HepG2 (cell line): Measurements from ENCODE around the gene NSF. TPM values are rescaled to one million over a fixed set of nuclear protein-coding genes. Genes with fewer than 3 reads are reported as not detected.
"Not testable (repeated sequence)": the region's sequence is repeated elsewhere in the genome, so short reads cannot be mapped to it uniquely, and the experiment has no call there.

Experiments
- ATAC-seq: fragments of 200-7000 bp; cut with Tn5 transposase; 3 replicates; pipeline ENCODE4 v1.9.1; 2020; ENCODE audit warnings: mild to moderate bottlenecking, moderate library complexity
- BruUV-seq: library from RNA; stranded (reverse); fragments of 400-500 nt; replicated peaks from 2 replicates; lab custom pipeline; 2021; lab: Mats Ljungman, UMichigan
- CTCF ChIA-PET: fragments of 300-600 bp; formaldehyde crosslinking; extraction: SDS; loops from one replicate; lab custom pipeline; 2021; ENCODE audit warnings: low total read pairs, inconsistent platforms, low intra/inter-chr PET ratio; lab: Yijun Ruan, JAX
- POLR2A ChIA-PET: fragments of 350-600 bp; sonication (Branson Sonifier 250); formaldehyde crosslinking; loops from one replicate; lab custom pipeline; 2020; ENCODE audit warnings: antibody characterized with exemption, inconsistent platforms; lab: Yijun Ruan, JAX
- DNase-seq: peaks from one replicate; pipeline ENCODE4 v3.0.0-alpha.2; 2015; ENCODE audit warnings: low spot score
- FAIRE-seq: peaks from 3 replicates; lab custom pipeline; 2011; peaks lifted over from hg19 to GRCh38; lab: Jason Lieb, UNC
- H2AFZ ChIP-seq: one replicate; pipeline ENCODE4 v1.6.1; 2011; ENCODE audit warnings: low read length, inconsistent platforms
- H3K27ac ChIP-seq: fragments of 300-600 bp; 3 replicates; pipeline ENCODE4 v1.8.0; 2011; ENCODE audit warnings: mixed run types, mild to moderate bottlenecking, mixed read lengths, low read length, inconsistent platforms; ENCODE audit not compliant: insufficient read depth; ENCODE audit errors: extremely low read length
- H3K27me3 ChIP-seq, 2 experiments: fragments of 200-600 bp in 1 of 2; 2 replicates in 1 of 2; 3 replicates in 1 of 2; pipeline versions ENCODE4 v1.6.0 to v1.8.0; 2011; ENCODE audit warnings: low read length in 2 of 2, mild to moderate bottlenecking in 2 of 2, moderate library complexity in 2 of 2, inconsistent platforms in 1 of 2; ENCODE audit not compliant: insufficient read depth in 2 of 2, control insufficient read depth in 1 of 2
- H3K36me3 ChIP-seq, 2 experiments: fragments of 200-600 bp in 1 of 2; replicated peaks in 1 of 2; 2 replicates in 1 of 2; 3 replicates in 1 of 2; pipeline versions ENCODE4 v1.5.1 to v1.8.0; 2011; ENCODE audit warnings: low read length in 2 of 2, inconsistent platforms in 1 of 2; ENCODE audit not compliant: insufficient read depth in 2 of 2, control insufficient read depth in 1 of 2
- H3K4me1 ChIP-seq: 2 replicates; pipeline ENCODE4 v1.5.1; 2012; ENCODE audit warnings: low read length, inconsistent platforms; ENCODE audit not compliant: insufficient read depth
- H3K4me2 ChIP-seq: 2 replicates; pipeline ENCODE4 v1.6.0; 2011; ENCODE audit warnings: low read depth, low read length, inconsistent platforms
- H3K4me3 ChIP-seq, 3 experiments: fragments of 200-600 bp in 1 of 3; sonication (generic), shearing (Covaris generic) in 1 of 3; replicated peaks in 1 of 3; 2 replicates each; pipeline ENCODE4 v1.5.1; 2011 to 2016; ENCODE audit warnings: low read length in 3 of 3, inconsistent platforms in 2 of 3, low read depth in 2 of 3, mild to moderate bottlenecking in 2 of 3, control low read depth in 1 of 3, mixed read lengths in 1 of 3; ENCODE audit not compliant: insufficient read depth in 1 of 3
- H3K79me2 ChIP-seq: one replicate; pipeline ENCODE4 v1.6.1; 2011; ENCODE audit warnings: low read length, inconsistent platforms; ENCODE audit not compliant: insufficient read depth
- H3K9ac ChIP-seq: 2 replicates; pipeline ENCODE4 v1.6.0; 2011; ENCODE audit warnings: mild to moderate bottlenecking, low read depth, low read length, inconsistent platforms; ENCODE audit not compliant: insufficient read depth
- H3K9me3 ChIP-seq: 2 replicates; pipeline ENCODE4 v1.5.1; 2012; ENCODE audit warnings: mild to moderate bottlenecking, low read length
- H4K20me1 ChIP-seq: 2 replicates; pipeline ENCODE4 v1.6.0; 2011; ENCODE audit warnings: inconsistent platforms, mild to moderate bottlenecking, low read length, moderate library complexity; ENCODE audit not compliant: insufficient read depth
- WGBS: methylation state at CpG from one replicate; pipeline ENCODE4 v1.1.6; 2017; ENCODE audit warnings: low lambda C conversion rate; 5-methylcytosine and 5-hydroxymethylcytosine counted together
- in situ Hi-C: cut with HindIII; loops from 2 replicates; pipeline ENCODE4 v1.10.0; 2017; ENCODE audit warnings: low pct_unique_long_range_greater_than_20kb; ENCODE audit not compliant: extremely low pct_ligation_motif_present
- intact Hi-C: fragments of 100-400 bp; cut with micrococcal nuclease; formaldehyde crosslinking; loops from one replicate; pipeline ENCODE4 v1.10.0; 2022; ENCODE audit not compliant: unreplicated experiment
- polyA plus RNA-seq, 8 experiments: library from polyadenylated mRNA; depleted of rRNA in 3 of 8; stranded (reverse) in 7 of 8; unstranded in 1 of 8; fragments of >200 nt; fragmentation: Illumina TruSeq in 4 of 8; extraction: Trizol in 4 of 8; gene quantifications; 2 replicates each; pipeline versions ENCODE4 v1.2.1 to v1.2.3, GENCODE V29; 2011 to 2016; ENCODE audit warnings: low read depth in 4 of 8, missing spikeins in 1 of 8, mixed read lengths in 1 of 8; ENCODE audit not compliant: insufficient read depth in 1 of 8
- total RNA-seq, 5 experiments: library from RNA; depleted of rRNA; stranded (reverse); fragments of >200 nt; fragmentation: Illumina TruSeq; extraction: Trizol; gene quantifications; 2 replicates each; pipeline ENCODE4 v1.2.3, GENCODE V29; 2016; ENCODE audit warnings: low read depth in 1 of 5

The NSF gene
- total and polyA plus RNA-seq, 2 of the 13 experiments (the other 11 are each of a cell fraction or from before 2014, with no cell fraction given) = 21.9 to 37.8 TPM

DNA sequence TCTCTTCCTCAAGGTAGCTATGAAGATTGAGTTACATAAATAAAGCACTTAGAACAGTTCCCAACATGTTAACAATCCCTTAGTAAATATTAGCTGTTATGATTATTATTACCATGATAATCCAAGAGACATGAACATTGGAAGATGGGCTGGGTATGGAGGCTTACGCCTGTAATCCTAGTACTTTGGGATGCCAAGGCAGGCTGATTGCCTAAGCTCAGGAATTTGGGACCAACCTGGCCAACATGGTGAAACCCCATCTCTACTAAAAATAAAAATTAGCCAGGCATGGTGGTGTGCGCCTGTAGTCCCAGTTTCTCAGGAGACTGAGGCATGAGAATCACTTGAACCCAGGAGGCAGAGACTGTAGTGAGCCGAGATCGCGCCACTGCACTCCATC is 34.3 kb downstream of the NSF start:
- ATAC-seq, H3K36me3 ChIP-seq, H3K4me1 ChIP-seq, H3K79me2 ChIP-seq, H4K20me1 ChIP-seq, H3K9ac ChIP-seq, H3K9me3 ChIP-seq, in situ Hi-C loops, intact Hi-C loops, H3K4me2 ChIP-seq, H2AFZ ChIP-seq, BruUV-seq, H3K27me3 ChIP-seq, POLR2A ChIA-PET, H3K27ac ChIP-seq, FAIRE-seq, CTCF ChIA-PET, H3K4me3 ChIP-seq, DNase-seq: not testable (repeated sequence)
- WGBS = no CpG with 5 or more reads among the region's 5 CpGs

DNA sequence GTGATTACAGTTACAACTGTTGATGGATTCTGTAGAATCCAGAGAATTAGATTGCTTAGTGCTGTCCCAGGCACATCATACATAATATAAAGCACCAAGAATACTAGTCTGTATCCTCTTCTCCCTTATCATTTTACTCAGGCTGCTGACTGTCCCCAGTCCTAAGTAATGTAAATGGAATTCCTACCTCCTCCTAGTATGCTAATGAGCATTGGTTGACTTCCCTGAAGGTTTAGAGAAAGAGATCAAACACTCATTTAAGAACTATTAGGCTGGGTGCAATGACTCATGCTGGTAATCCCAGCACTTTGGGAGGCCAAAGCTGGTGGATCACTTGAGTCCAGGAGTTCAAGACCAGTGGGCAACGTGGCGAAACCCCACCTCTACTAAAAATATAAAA is 37.0 kb downstream of the NSF start:
- CTCF ChIA-PET, H3K4me2 ChIP-seq, H3K4me3 ChIP-seq, H3K27me3 ChIP-seq, H4K20me1 ChIP-seq, H3K79me2 ChIP-seq, H3K27ac ChIP-seq, intact Hi-C loops, H2AFZ ChIP-seq, DNase-seq, H3K36me3 ChIP-seq, H3K4me1 ChIP-seq, ATAC-seq, FAIRE-seq, H3K9me3 ChIP-seq, in situ Hi-C loops, H3K9ac ChIP-seq, BruUV-seq, POLR2A ChIA-PET: not testable (repeated sequence)
- 96% methylated on average over 2 of the region's 2 CpGs for WGBS

GRCh38 chr17:46628753-46629436 is 38.4 kb downstream of the NSF start:
- POLR2A ChIA-PET, H3K27ac ChIP-seq, H3K36me3 ChIP-seq, ATAC-seq, BruUV-seq, H3K9ac ChIP-seq, FAIRE-seq, H3K9me3 ChIP-seq, H3K27me3 ChIP-seq, DNase-seq, in situ Hi-C loops, CTCF ChIA-PET, H3K4me1 ChIP-seq, H3K79me2 ChIP-seq, H3K4me3 ChIP-seq, intact Hi-C loops, H3K4me2 ChIP-seq, H4K20me1 ChIP-seq, H2AFZ ChIP-seq: not testable (repeated sequence)
- WGBS = no CpG with 5 or more reads among the region's 5 CpGs

- intact Hi-C loops, H3K79me2 ChIP-seq, H3K36me3 ChIP-seq, FAIRE-seq, H3K4me3 ChIP-seq, in situ Hi-C loops, H3K9me3 ChIP-seq, H3K4me2 ChIP-seq, H2AFZ ChIP-seq, H4K20me1 ChIP-seq, DNase-seq, H3K9ac ChIP-seq, POLR2A ChIA-PET, BruUV-seq, ATAC-seq, CTCF ChIA-PET, H3K27ac ChIP-seq, H3K27me3 ChIP-seq, H3K4me1 ChIP-seq: not testable (repeated sequence)
- no CpG with 5 or more reads among the region's 3 CpGs for WGBS
Measured at GRCh38 chr17:46632146-46632545, 41.7 kb downstream of the NSF start.
